CD4-positive, alpha-beta T cell treated with Interferon gamma for 1 hour (primary cell): ENCODE results near the gene DGKB.

ENCODE experiments used
- DNase-seq: peaks from one replicate; pipeline ENCODE4 v3.0.0-alpha.2; 2020

Gene DGKB

GRCh38 chr7:14902589-14903067 is at the start of gene DGKB:
Gene DGKB (minus strand): TSS chr7:14902751.
- no peak for DNase-seq

- no peak for DNase-seq
Observed at GRCh38 chr7:14950013-14950412, 47.5 kb upstream of the DGKB start.

GRCh38 chr7:14938181-14938580 is 35.6 kb upstream of the DGKB start:
- no peak for DNase-seq

- no peak for DNase-seq
Observed at GRCh38 chr7:14937581-14937980, 35.0 kb upstream of the DGKB start.

GRCh38 chr7:14936554-14936953 is 34.0 kb upstream of the DGKB start:
- DNase-seq = no peak

- DNase-seq = no peak
Observed at GRCh38 chr7:14934839-14935238, 32.3 kb upstream of the DGKB start.

GRCh38 chr7:14931511-14932215 is 29.1 kb upstream of the DGKB start:
- DNase-seq = no peak

GRCh38 chr7:14924398-14924797 is 21.8 kb upstream of the DGKB start:
- DNase-seq = no peak

GRCh38 chr7:14911077-14911476 is 8.5 kb upstream of the DGKB start:
- no peak for DNase-seq

GRCh38 chr7:14908697-14909096 is 6.1 kb upstream of the DGKB start:
- no peak for DNase-seq

GRCh38 chr7:14905764-14906163 is 3.2 kb upstream of the DGKB start:
- DNase-seq = no peak

- no peak for DNase-seq
Observed at GRCh38 chr7:14900051-14900450, 2.5 kb downstream of the DGKB start.

GRCh38 chr7:14899030-14899429 is 3.5 kb downstream of the DGKB start:
- DNase-seq = no peak

GRCh38 chr7:14896461-14896860 is 6.1 kb downstream of the DGKB start:
- no peak for DNase-seq

- no peak for DNase-seq
Observed at GRCh38 chr7:14894826-14895225, 7.7 kb downstream of the DGKB start.

GRCh38 chr7:14892961-14893360 is 9.6 kb downstream of the DGKB start:
- DNase-seq = no peak

- DNase-seq = no peak
Observed at GRCh38 chr7:14891289-14891688, 11.3 kb downstream of the DGKB start.

- no peak for DNase-seq
Observed at GRCh38 chr7:14888962-14889361, 13.6 kb downstream of the DGKB start.

GRCh38 chr7:14886533-14886932 is 16.0 kb downstream of the DGKB start:
- no peak for DNase-seq

GRCh38 chr7:14875941-14876587 is 26.5 kb downstream of the DGKB start:
- no peak for DNase-seq

- DNase-seq = no peak
Observed at GRCh38 chr7:14871880-14872279, 30.7 kb downstream of the DGKB start.

GRCh38 chr7:14870394-14870793 is 32.2 kb downstream of the DGKB start:
- DNase-seq = no peak

GRCh38 chr7:14868937-14869336 is 33.6 kb downstream of the DGKB start:
- no peak for DNase-seq

- no peak for DNase-seq
Observed at GRCh38 chr7:14861456-14861855, 41.1 kb downstream of the DGKB start.

GRCh38 chr7:14859267-14859666 is 43.3 kb downstream of the DGKB start:
- no peak for DNase-seq
